ENCODE data around the gene SEMA6A.

Gene SEMA6A

DNA sequence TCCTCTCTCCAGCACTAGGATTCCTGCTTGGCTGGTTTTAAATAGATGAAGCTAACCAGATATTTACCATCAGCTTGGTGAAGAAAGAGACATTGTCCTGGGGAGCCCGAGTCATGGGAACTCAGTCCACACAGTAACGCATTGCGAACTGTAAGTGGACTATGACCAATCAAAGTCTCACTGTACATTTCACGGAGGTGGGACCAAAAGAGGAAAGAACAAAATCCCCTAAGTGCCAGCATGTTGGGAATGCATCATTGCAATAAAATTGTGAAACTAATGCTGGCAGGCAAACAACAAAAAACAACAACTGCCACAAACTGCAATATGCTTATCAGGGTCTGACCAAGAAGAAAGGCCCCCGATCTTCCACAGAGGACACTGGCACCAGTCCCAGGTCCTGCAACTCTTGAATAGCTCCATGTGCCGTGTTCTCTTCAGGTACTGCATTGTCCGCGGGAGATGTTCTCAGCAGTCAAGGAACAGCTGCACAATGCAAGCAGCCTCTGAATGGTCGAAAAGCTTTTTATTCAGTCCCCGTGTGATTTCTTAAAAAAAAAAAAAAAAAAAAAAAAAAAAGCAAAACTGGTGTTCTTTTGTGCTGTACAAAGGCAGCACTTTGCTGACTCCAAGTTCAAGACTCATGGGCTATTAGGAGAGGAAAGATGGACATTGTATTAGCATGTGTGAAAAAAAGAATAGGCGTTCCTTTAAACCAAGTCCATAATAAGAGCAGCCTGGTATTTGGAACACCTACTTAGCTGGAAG lies 38.1 kb downstream of the SEMA6A start:
- Histone ChIP-seq H3K9me3 (ENCODE audit: control insufficient read depth in 5 of 5, low read length in 5 of 5) (no peaks in the 10 kb centered on the region), H3K4me1 (ENCODE audit: control insufficient read depth in 5 of 5, insufficient read depth in 5 of 5, low read length in 5 of 5) (peaks cover 0 to 29% (median 0%) of the 10 kb centered on the region in 5 donors), H3K27me3 (ENCODE audit: control insufficient read depth in 5 of 5, insufficient read depth in 4 of 5, low read length in 5 of 5) (no peaks in the 10 kb centered on the region), H3K9ac (ENCODE audit: low read length in 5 of 5) (no peak overlapping the region), H3K36me3 (ENCODE audit: control insufficient read depth in 5 of 5, insufficient read depth in 5 of 5, low read length in 5 of 5) (no peaks in the 10 kb centered on the region), H3K27ac (ENCODE audit: low read depth, low read length) (no peak overlapping the region), H3K4me3 (ENCODE audit: low read depth in 1 of 5, low read length in 5 of 5) (no peak overlapping the region)

DNA sequence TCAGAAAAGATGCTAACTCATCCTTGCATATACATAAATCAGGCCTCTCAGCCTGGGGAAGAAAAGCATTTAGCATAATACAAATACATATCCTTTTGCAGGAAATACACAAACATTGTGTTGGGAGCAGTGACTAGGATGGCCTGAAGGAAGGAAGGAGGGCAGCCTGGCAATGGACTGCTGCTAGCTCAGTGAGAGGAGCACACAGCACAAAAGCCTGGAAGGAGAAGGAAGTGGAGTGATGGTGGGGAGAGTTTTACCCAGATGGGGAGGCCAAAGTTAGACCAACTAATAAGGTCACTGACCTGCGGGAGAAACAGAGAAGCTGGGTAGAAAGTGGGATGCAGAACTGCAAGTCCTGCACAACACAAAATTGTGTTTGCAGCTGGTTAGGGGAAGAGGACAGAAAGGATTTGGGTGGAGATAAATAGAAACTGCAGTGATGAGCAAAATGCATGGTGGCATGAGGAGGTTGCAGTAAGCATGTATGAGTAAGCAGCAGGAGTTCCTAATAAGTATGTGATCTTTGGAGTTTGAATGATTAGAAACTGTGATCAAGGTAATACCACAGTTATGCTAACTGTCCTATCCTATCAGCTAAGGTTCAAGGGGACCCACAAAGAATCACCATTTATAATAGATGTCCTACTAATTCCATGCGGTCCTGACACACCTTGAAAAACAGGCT lies 39.5 kb downstream of the SEMA6A start:
- no peaks in the 10 kb centered on the region for H3K36me3 ChIP-seq (ENCODE audit: control insufficient read depth in 5 of 5, insufficient read depth in 5 of 5, low read length in 5 of 5)
- no peaks in the 10 kb centered on the region for H3K9me3 ChIP-seq (ENCODE audit: control insufficient read depth in 5 of 5, low read length in 5 of 5)
- H3K9ac ChIP-seq (ENCODE audit: low read length in 5 of 5): no peak overlapping the region
- H3K27me3 ChIP-seq (ENCODE audit: control insufficient read depth in 5 of 5, insufficient read depth in 4 of 5, low read length in 5 of 5): no peaks in the 10 kb centered on the region
- H3K4me3 ChIP-seq (ENCODE audit: low read depth in 1 of 5, low read length in 5 of 5): no peak overlapping the region
- H3K27ac ChIP-seq (ENCODE audit: low read depth, low read length): no peak overlapping the region
- peaks cover 0 to 31% (median 0%) of the 10 kb centered on the region in 5 donors for H3K4me1 ChIP-seq (ENCODE audit: control insufficient read depth in 5 of 5, insufficient read depth in 5 of 5, low read length in 5 of 5)

DNA sequence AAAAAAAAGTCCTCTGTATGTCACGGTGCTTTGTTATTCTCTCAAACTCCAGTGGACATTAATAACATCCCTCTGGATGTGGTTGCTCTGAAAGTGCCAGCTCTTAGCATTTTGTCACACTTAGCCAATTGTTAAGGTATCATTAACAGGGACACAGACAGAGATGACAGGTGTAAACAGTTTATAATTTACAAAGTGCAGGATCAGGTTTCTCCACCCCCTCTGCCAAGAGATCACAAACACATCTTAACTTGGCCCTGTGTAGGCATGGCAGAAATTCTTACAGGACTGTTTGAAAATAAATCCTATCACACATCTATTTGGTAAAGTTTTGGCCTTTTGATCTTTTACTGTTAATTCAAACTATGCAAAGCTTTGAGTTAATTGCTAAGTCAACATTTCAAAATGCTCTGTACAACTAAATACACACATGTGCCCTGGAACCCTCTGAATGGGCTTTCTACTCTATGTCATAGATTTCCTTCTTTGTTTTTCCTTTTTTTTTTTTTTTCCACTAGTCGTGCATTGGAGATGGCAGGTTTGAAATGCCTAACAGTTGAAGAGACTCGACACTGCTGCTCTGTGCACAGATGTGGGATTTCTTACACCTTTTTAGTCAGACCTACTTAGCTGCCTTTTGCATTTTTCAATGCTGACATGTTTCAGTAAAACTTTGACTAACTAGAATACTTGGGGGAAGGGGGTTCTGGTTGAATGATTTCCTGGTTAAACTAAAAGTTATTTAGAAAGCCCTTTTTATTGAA lies 41.7 kb downstream of the SEMA6A start:
- H3K4me1 ChIP-seq (ENCODE audit: control insufficient read depth in 5 of 5, insufficient read depth in 5 of 5, low read length in 5 of 5): peaks cover 0 to 44% (median 0%) of the 10 kb centered on the region in 5 donors
- H3K27ac ChIP-seq (ENCODE audit: low read depth, low read length): no peak overlapping the region

DNA sequence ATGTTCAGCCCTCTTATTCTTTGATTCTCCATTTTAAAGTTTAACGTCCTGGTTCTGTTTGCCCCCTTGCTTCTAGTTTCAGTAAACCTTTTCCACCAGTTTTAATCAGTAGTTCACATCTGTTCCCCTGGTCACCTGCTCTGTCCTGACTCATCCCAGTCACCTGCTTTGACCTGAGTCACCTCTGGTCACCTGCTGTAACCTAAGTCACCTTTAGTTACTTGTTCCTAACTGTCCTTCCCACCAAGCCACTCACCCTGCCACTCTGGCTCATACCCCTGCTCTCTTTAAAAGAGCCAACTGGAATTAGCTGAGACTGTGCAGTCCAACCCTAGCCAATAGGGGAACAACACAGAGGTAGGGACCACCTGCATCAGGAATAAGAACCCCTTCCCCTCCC lies 43.0 kb downstream of the SEMA6A start:
- Histone ChIP-seq H3K27ac (ENCODE audit: low read depth, low read length) (no peak overlapping the region), H3K9me3 (ENCODE audit: control insufficient read depth in 5 of 5, low read length in 5 of 5) (no peaks in the 10 kb centered on the region), H3K9ac (ENCODE audit: low read length in 5 of 5) (no peak overlapping the region), H3K36me3 (ENCODE audit: control insufficient read depth in 5 of 5, insufficient read depth in 5 of 5, low read length in 5 of 5) (no peaks in the 10 kb centered on the region), H3K4me3 (ENCODE audit: low read depth in 1 of 5, low read length in 5 of 5) (no peak overlapping the region), H3K4me1 (ENCODE audit: control insufficient read depth in 5 of 5, insufficient read depth in 5 of 5, low read length in 5 of 5) (peaks cover 0 to 35% (median 0%) of the 10 kb centered on the region in 5 donors), H3K27me3 (ENCODE audit: control insufficient read depth in 5 of 5, insufficient read depth in 4 of 5, low read length in 5 of 5) (no peaks in the 10 kb centered on the region)

More for the DNA sequence above, 41.7 kb downstream of the SEMA6A start:
- Histone ChIP-seq H3K9me3 (ENCODE audit: control insufficient read depth in 5 of 5, low read length in 5 of 5) (no peaks in the 10 kb centered on the region), H3K4me3 (ENCODE audit: low read depth in 1 of 5, low read length in 5 of 5) (no peak overlapping the region), H3K36me3 (ENCODE audit: control insufficient read depth in 5 of 5, insufficient read depth in 5 of 5, low read length in 5 of 5) (no peaks in the 10 kb centered on the region), H3K9ac (ENCODE audit: low read length in 5 of 5) (no peak overlapping the region), H3K27me3 (ENCODE audit: control insufficient read depth in 5 of 5, insufficient read depth in 4 of 5, low read length in 5 of 5) (no peaks in the 10 kb centered on the region)

DNA sequence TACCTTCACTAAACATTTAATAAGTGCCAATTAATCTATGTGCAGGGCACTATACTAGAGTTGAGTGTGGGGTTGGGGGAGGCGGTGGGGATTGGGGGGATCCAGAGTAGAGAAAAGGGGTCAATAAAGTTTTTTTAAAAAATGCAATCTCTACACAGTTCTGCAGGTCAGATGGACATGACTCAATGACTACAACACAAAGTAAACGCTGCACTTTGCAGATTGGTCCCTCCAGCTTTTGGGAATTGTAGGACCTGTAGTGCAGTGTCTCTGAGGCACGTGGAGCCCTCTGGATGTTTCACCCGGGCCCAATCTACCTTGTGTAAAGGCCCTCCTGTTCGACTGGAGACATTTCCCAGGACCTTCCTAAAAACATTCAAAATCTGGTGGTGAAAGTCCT lies 43.5 kb downstream of the SEMA6A start:
- Histone ChIP-seq H3K27me3 (ENCODE audit: control insufficient read depth in 5 of 5, insufficient read depth in 4 of 5, low read length in 5 of 5) (no peaks in the 10 kb centered on the region), H3K27ac (ENCODE audit: low read depth, low read length) (no peak overlapping the region), H3K36me3 (ENCODE audit: control insufficient read depth in 5 of 5, insufficient read depth in 5 of 5, low read length in 5 of 5) (no peaks in the 10 kb centered on the region), H3K4me3 (ENCODE audit: low read depth in 1 of 5, low read length in 5 of 5) (no peak overlapping the region), H3K9me3 (ENCODE audit: control insufficient read depth in 5 of 5, low read length in 5 of 5) (no peaks in the 10 kb centered on the region), H3K9ac (ENCODE audit: low read length in 5 of 5) (no peak overlapping the region), H3K4me1 (ENCODE audit: control insufficient read depth in 5 of 5, insufficient read depth in 5 of 5, low read length in 5 of 5) (peaks cover 0 to 30% (median 0%) of the 10 kb centered on the region in 5 donors)

DNA sequence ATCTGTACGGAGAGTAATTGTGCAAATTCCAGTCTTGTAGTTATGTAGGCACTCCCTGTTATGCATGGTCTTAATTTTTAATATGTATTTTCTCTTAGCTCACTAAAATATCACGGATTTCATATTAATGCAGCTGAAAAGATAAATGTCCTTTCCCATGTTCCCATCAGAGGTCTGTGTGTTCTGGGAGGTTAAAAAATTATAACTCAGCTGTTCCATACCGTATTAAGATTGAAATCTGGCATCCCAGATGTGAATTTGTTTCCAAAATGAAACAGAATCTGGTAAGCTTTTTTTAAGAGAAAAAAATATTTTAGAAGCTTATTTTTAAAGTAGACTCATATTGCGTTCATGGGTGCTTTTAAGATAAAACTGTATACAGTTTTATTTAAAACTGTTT lies 44.3 kb downstream of the SEMA6A start:
- H3K27ac ChIP-seq (ENCODE audit: low read depth, low read length): no peak overlapping the region
- no peak overlapping the region for H3K4me3 ChIP-seq (ENCODE audit: low read depth in 1 of 5, low read length in 5 of 5)
- no peaks in the 10 kb centered on the region for H3K9me3 ChIP-seq (ENCODE audit: control insufficient read depth in 5 of 5, low read length in 5 of 5)
- no peak overlapping the region for H3K9ac ChIP-seq (ENCODE audit: low read length in 5 of 5)
- no peaks in the 10 kb centered on the region for H3K36me3 ChIP-seq (ENCODE audit: control insufficient read depth in 5 of 5, insufficient read depth in 5 of 5, low read length in 5 of 5)
- H3K4me1 ChIP-seq (ENCODE audit: control insufficient read depth in 5 of 5, insufficient read depth in 5 of 5, low read length in 5 of 5): peaks cover 0 to 27% (median 0%) of the 10 kb centered on the region in 5 donors
- H3K27me3 ChIP-seq (ENCODE audit: control insufficient read depth in 5 of 5, insufficient read depth in 4 of 5, low read length in 5 of 5): no peaks in the 10 kb centered on the region

DNA sequence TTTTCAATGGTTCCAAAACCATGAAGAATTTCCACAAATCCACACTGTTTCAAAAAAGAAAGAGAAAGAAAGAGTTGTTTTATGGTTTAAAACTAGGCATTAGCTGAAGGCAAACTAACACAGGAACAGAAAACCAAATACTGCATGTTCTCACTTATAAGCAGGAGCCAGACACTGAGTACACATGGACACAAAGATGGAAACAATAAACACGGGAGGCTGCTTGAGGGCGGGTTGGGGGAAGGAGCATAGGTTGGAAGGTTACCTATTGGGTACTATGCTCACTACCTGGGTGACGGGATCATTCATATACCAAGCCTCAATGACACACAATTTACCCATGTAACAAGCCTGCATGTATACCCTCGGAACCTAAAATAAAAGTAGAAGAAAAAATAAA lies 45.0 kb downstream of the SEMA6A start:
- Histone ChIP-seq H3K27me3 (ENCODE audit: control insufficient read depth in 5 of 5, insufficient read depth in 4 of 5, low read length in 5 of 5) (no peaks in the 10 kb centered on the region), H3K27ac (ENCODE audit: low read depth, low read length) (no peak overlapping the region), H3K4me1 (ENCODE audit: control insufficient read depth in 5 of 5, insufficient read depth in 5 of 5, low read length in 5 of 5) (peaks cover 0 to 21% (median 0%) of the 10 kb centered on the region in 5 donors), H3K36me3 (ENCODE audit: control insufficient read depth in 5 of 5, insufficient read depth in 5 of 5, low read length in 5 of 5) (no peaks in the 10 kb centered on the region), H3K9ac (ENCODE audit: low read length in 5 of 5) (no peak overlapping the region), H3K4me3 (ENCODE audit: low read depth in 1 of 5, low read length in 5 of 5) (no peak overlapping the region), H3K9me3 (ENCODE audit: control insufficient read depth in 5 of 5, low read length in 5 of 5) (no peaks in the 10 kb centered on the region)

DNA sequence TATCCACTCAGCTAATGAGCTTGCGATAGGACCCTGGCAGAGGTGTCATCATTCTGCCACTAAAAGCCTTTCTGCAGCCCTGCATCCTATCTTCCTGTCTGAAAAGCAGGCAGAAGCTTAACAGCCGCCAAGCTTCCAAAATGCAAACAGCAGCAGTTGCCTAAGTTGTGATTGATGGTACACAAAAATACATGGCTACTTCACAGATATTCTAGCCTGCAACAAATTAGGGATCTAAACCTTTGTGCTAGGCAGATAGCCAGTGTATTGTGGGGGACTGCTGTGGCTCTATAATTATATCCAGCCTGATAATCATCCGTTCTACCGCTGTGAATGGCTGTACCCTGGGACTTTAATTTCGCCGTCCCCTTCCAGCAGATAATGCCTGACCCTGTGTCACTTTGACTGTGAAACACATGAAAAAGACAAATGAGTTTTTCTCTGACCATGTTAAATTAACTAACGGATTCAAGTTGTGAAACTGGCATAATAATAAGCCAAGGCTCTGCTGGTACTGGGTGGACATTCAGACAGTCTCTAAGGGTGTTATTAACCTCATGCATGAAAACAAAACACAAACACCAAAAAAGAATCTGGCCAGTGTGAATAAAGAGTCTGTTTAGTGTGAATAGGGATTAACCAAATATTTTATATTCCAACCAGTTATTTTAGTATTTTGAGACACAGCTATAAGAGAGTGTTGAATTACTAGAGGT lies 45.9 kb downstream of the SEMA6A start:
- Histone ChIP-seq H3K27me3 (ENCODE audit: control insufficient read depth in 5 of 5, insufficient read depth in 4 of 5, low read length in 5 of 5) (no peaks in the 10 kb centered on the region), H3K36me3 (ENCODE audit: control insufficient read depth in 5 of 5, insufficient read depth in 5 of 5, low read length in 5 of 5) (no peaks in the 10 kb centered on the region), H3K27ac (ENCODE audit: low read depth, low read length) (no peak overlapping the region), H3K4me1 (ENCODE audit: control insufficient read depth in 5 of 5, insufficient read depth in 5 of 5, low read length in 5 of 5) (peaks cover 0 to 15% (median 0%) of the 10 kb centered on the region in 5 donors), H3K9ac (ENCODE audit: low read length in 5 of 5) (no peak overlapping the region), H3K9me3 (ENCODE audit: control insufficient read depth in 5 of 5, low read length in 5 of 5) (no peaks in the 10 kb centered on the region), H3K4me3 (ENCODE audit: low read depth in 1 of 5, low read length in 5 of 5) (no peak overlapping the region)

DNA sequence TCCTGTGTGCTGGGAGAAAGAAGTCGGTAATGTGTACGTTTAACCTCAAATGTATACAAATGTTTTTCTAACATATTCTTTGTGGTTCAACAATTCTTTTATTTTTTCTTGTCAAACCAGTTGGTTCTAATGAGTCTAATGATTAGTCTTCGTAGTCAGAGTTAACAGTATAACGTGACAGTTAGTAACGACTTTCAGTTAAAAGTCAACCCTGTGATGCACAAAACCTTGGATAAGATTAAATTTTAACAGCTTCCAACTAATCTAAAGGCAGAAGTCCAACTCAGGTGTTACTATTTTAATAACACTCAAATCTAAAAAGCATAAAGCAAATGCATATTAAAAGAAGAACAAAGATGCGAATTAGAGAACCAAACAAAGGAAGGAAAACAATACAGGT lies 47.0 kb downstream of the SEMA6A start:
- H3K9me3 ChIP-seq (ENCODE audit: control insufficient read depth in 5 of 5, low read length in 5 of 5): no peaks in the 10 kb centered on the region
- no peaks in the 10 kb centered on the region for H3K27me3 ChIP-seq (ENCODE audit: control insufficient read depth in 5 of 5, insufficient read depth in 4 of 5, low read length in 5 of 5)
- no peak overlapping the region for H3K9ac ChIP-seq (ENCODE audit: low read length in 5 of 5)
- H3K4me1 ChIP-seq (ENCODE audit: control insufficient read depth in 5 of 5, insufficient read depth in 5 of 5, low read length in 5 of 5): peaks cover 0 to 15% (median 0%) of the 10 kb centered on the region in 5 donors
- H3K4me3 ChIP-seq (ENCODE audit: low read depth in 1 of 5, low read length in 5 of 5): no peak overlapping the region
- no peaks in the 10 kb centered on the region for H3K36me3 ChIP-seq (ENCODE audit: control insufficient read depth in 5 of 5, insufficient read depth in 5 of 5, low read length in 5 of 5)
- no peak overlapping the region for H3K27ac ChIP-seq (ENCODE audit: low read depth, low read length)

All from subcutaneous abdominal adipose tissue (tissue), 5 donors.